Panc1 (cell line): Measurements from ENCODE around the gene DAPP1.

Experiments used
- CTCF ChIP-seq: fragments of 450-650 bp; IDR thresholded peaks from 2 replicates; pipeline ENCODE4 v1.5.1; 2017; ENCODE audit warnings: mild to moderate bottlenecking
- POLR2AphosphoS5 ChIP-seq: IDR thresholded peaks from 2 replicates; pipeline ENCODE4 v1.6.1; 2012; ENCODE audit warnings: mild to moderate bottlenecking, low read depth, low read length, moderate library complexity

DNA sequence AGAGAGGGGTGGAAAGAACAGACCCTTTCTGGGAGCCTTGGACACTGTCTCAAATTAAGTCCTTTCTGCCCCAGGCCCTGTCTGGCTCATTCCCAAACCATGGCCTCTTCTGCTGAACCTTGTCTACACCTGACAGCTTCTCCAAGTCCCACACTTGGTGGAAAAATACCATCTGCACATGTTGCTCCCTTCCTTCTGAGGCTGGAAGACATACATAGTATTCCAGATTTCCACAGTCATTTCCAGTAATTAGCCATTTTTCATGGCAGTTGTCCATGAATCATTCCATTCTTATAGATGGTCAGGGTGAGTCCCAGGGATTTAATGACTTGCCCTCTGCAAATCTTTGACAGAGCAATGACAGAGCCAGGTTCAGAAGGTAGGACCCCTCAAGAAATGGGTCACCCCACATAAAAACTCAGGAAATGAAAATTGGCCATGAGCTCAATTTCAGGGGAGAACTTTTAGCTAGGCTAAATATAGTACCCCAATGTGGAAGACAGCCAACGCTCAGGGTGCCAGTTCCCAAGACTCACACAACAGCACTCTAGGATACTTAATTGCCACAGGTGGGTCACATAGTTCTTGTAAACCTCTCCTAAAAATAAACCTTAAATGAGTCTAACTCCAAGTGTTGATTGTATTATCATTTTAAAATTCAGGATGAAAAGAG, 16.2 kb upstream of the DAPP1 start:
- TF ChIP-seq CTCF (no peak), POLR2AphosphoS5 (no peak)
